ENCODE results near the gene CSDE1.

Gene CSDE1

DNA sequence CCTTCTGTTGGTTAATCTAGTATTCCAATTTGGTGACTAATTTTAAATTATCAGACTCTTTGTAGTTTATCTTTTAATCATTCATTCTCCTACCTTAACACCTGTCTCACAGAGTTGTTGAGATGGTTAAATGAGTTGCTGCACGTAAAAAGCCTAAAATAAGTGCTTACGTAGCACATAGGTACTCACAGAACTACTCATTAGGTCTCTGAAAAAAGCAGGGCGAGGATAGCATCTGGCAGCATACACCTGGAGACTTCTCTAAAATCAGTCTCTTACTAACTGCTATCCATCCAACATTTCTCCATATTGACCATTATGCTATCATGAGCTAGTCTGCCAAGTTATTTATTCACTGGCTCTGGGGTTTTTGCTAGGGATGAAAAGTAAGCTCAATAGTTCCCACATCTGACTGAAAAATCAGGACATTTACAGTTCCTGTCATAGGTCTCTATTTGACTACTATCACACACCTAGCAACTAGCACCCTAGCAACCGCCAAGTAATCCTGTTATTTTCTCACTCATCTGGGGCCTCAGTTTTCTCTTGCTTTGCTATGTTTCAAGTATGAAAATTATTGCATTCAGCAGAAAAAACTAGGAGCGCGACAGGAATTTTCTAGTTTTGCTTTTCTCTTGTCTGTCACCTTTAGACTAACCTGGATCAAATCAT, 11.2 kb downstream of the CSDE1 start:
- DNase-seq, result no peak

DNA sequence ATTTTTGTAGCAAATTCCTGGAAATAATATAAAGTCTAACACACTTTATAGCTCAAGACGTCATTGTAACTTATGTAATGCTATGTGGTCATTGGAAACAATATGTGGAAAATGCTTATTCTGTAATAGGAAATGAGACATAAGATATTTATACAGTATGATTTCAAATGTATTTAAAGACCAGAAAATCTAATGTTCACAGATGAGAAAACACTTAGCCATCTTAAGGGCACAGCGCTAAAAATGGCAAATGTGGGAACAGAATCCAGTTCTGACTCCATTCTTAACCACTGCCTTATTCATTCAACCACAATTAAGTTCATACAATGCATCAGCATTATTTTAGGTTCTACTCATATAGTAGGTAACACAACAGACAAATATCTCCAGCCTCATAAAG, 12.5 kb downstream of the CSDE1 start:
- peak in 2 of 3 donors; percentile 57 to 69 for DNase-seq

DNA sequence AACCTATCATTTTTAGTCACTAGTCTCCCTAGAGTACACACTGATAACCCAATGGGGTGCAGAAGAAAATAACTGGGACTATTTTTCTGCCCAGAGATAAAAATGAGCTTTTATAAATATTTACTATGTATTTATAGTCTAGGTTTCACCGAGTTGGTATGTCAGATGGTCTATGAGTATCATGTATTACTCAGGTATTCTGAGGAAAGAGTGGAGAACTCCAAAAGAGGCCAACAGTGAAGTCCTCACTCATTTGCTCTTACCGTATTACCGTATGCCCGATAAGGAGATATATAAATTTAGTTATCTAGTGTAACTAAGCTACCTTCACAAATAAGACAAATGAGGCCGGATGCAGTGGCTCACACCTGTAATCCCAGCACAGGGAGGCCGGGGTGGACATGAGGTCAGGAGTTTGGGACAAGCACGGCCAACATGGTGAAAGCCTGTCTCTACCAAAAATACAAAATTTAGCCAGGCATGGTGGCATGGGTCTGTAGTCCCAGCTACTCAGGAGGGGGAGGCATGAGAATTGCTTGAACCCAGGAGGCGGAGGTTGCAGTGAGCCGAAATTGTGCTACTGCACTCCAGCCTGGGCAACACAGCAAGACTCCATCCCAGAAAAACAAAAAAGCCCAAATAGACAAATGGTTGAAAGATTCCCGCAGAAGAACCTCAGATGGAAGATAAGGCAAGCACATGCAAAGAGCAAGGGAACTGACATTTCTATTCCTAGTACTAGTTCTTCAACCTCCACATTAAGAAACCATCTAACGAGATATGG, 15.6 kb downstream of the CSDE1 start:
- DNase-seq, result no peak

DNA sequence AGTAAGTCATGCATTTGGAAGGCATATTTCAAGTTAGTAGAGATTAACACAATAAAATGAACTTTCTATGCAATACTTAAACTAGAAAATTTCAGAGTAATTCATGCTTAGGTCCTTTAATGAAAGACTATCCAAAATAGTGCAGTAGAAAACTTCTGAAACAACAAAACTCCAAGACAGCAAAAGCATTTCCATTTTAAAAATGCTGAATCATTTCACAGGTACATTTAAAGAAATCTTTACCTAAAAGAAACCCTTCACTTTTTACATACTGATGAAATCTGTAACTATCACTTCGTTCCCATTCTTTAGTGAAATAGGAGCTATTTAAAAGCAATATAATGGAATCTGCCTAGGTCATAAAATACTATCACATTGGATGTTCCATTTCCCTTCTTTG, 17.5 kb downstream of the CSDE1 start:
- no peak for DNase-seq

DNA sequence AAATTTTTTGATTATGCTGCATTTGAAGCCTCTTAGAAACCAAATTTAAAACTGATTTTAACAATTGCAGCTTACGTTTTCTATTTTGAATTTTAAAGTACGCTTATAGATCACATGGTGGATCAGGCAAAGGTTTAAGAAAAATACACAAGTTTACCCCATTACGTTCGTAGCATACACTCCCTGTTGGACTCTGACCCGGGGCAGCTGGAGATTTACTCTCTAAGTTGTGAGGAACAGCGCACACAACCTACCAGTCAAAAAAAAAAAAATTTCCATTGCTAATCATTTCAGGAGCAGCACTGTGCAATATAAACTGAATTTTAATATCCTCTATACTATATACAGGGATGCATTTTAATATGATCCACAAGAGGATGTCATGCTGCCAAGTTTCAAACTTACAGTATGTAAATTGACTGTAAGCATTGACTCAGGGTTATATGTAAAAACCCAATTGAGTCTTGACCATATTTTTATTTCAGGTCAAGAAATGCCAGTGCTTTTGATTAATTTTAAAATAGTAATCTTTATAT, 20.4 kb downstream of the CSDE1 start:
- no peak for DNase-seq

DNA sequence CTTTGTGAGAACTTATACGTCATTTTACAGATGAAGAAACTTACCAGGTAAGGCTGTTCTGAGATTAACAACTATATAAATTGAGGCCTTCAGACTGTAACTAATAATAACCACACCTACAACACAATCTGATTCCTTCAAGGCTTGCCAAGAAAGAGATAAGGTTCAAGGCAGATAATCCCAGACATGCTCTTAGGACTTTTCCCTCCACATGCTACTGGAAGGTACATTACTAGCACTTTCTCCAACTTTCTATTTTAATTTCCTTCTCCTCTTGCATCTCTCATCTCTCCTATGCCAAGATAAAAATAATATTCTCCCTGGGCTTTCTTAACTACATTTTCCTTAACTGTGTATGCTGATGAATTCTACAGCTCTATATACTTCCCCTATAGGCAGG, 22.3 kb downstream of the CSDE1 start:
- no peak for DNase-seq

DNA sequence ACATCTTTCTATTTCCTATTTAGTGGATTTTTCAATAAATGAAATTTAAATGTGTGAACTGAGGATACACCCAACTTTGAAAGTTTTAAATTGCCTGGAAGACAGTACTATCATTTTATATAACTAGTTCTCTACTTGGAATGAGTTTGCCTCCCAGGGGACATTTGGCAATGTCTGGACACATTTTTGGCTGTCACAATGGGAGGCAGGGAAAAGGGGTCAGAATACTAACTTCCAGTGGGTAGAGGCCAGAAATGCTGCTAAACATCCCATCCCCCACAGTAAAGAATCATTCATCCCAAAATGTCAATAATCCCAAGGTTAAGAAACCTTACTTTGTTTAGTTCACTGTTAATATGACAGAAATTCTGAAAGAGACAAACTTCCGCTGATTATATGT, 28.0 kb downstream of the CSDE1 start:
- no peak for DNase-seq

DNA sequence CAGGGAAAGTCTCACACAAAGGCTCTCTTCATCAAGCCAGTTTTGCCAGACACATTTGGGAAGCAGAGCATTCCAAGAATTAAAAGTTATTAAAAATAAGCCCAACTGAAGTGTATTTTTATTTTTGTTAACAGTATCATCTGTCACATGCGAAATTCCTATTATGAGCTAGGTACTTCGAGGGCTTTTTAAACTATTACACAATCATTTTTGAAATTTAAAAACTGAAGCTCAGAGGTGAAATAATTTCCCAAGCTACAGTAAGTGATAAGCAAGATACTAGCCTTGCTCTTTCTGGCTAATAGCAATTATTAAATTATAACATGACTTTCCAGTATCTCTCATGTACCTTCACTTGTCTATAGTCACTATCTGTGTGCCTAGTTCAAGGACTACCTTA, 29.2 kb downstream of the CSDE1 start:
- DNase-seq, result no peak

DNA sequence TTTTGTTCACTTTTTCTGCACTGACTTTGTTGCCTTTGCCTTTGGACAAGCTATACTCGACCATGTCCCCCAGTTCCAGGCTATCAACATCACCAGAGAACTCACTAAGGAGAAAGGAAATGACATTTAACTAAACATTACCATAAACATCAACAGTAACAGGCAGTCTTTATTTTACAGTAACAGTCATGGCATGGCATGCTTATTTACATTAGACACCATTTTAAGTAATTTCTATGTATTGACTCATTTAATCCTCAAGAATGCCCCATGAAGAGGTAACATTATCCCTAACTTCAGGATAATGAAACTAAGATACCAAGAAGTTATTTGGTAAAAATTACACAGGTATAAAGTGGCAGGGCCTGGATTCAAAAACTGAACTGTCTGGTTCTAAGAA, 32.6 kb downstream of the CSDE1 start:
- DNase-seq, result no peak

DNA sequence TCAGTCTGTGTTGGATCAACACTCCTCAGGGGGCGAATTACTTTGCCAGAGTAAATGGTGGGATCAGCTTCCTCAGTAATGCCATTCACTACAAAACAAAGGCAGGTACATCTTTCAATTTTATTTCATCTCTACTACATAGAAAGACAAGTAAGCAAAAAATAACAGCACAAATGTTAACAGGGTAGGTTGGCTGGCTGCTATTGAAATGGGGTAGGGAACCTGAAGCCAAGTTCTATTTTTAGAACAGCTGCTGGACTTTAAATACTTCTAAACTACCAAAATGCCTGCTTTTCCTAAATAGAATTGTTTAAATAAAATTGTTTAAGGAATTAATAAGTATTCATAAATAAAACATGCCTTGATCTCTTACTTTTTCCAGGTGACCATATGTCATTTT, 33.9 kb downstream of the CSDE1 start:
- no peak for DNase-seq

DNA sequence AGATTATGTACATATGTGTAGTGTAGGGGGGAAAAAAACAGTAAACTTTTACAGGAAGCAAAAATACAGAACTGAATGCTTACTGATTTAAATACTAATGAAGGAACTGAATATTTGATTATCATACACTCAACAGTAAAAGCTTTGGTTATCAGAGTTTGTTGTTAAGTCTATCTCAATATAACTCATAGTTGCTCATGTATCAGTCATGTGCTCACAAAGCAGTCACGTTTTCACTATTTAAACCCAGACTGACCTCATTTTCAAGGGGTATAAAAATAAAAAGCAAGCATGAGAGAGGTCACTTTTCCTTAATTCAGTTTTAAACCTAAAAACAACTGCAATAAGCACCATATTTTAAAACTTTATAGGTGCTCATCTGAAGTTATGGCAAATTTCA, 34.3 kb downstream of the CSDE1 start:
- DNase-seq, result no peak

DNA sequence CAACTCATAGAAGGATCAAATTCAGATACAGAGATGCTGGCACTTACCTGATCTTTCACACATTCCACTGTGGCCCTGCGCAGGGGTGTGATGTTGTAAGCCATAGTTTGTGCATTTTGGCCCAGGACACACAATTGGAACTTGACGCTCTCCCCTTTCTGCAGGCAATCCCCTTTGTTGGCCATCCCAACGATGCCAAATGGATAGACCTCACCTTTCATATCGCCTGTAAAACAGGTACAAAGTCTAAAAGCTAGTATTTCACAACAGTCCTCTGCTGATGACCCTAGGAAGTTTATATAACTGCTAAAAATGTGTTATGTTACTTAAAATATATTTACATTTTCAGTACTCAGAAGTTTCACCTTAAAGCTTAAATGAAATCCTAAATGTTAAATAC, 37.3 kb downstream of the CSDE1 start:
- DNase-seq, result no peak

DNA sequence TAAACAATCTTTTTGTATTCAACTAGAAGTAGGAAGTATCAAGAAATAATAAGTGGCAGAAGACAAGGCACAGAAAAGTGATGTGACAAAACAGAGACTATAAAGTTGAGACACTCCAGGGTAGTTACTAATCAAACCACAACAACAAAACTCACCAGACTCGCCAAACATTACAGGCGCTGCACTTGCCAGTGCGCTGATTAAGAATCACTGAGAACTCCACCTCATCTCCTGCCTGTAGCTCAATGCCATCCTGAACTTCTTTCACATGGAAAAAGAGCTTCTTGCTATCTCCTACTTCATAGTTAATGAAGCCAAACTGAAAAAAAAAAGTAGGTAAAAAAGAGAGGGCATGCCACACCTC, 38.4 kb downstream of the CSDE1 start:
- DNase-seq, result no peak

DNA sequence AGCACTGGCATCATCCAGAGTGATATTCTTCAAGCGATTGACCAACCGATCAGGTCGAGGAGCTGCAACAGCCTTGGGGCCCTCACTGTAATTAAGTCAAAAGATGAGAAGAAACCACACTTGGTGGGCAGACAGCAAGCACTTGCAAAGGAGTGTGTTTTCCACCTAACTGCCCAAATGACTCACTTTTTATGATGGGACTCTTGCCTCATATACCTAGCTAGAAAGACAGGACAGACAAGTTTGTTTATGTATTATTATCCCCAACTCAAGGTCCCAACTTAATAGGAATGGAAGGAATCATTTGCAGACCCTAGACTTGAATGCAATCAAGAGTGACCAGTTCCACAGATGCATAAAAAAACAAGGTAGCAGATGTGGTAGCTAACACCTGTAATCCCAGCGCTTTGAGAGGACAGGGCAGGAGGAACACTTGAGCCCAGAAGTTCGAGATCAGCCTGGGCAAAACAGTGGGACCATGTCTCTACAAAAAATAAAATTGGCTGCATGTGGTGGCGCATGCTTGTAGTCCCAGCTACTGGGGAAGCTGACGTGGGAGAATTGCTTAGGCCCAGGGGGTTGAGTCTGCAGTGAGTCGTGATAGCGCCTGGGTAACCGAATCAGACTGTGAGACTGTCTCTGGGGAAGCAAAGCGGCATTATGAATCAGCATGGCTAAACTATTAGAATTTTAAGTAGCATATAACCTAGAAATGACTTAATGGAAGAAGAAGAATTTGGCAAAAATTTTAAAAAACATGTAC, 38.9 kb downstream of the CSDE1 start:
- peak; percentile 10 to 37 (median 21) for DNase-seq

DNA sequence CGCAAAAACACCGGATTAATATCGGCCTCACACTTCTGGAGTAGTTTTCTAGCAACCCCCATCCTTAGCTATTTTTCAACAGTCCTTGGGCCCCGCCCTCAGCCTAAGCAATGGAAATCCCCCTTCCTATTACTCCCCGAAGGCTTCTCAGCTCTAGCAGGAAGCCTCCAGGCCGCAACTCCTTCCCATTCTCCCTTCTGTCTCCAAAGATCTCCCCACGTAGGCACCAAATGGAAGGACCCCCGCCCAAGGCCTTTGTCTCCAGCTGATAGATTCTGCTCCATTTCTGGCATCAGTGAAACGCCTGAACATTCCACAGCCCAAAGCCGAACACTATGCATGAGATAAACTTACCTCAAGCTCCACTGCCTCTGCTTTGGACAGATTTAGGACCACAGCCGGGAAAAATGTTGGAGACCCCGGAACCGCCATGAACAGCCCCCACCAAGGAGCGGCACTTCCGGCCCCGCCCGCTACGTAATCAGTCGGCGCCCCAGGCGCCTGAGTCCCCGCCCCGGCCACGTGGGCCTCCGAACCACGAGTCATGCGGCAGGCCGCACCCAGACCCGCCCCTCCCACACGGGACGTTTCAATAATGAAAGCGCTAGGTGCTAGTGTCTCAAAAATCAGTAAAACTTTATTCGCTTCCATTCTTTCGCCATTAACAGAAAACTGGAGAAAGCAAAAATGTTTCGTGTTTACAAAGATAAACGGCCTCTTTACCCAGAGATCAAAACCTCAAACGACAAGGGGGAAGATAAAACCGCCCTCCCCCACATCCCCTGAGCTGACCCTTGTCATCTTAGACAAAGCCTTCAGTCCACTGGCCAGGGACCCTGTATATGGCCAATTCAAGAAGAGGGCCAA, 41.2 kb downstream of the CSDE1 start, which contains the start of gene NRAS:
TSS of gene NRAS (minus strand) at position 468 of the 867 bp plus-strand sequence. CDS start 611 bp downstream, outside the sequence.
- peak; percentile 97 to 99 (median 98) for DNase-seq

DNA sequence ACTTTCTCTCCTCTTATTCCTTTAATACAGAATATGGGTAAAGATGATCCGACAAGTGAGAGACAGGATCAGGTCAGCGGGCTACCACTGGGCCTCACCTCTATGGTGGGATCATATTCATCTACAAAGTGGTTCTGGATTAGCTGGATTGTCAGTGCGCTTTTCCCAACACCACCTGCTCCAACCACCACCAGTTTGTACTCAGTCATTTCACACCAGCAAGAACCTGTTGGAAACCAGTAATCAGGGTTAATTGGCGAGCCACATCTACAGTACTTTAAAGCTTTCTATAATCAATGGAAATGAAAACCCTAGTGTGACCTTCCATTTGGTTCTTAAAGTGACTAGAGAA, 41.9 kb downstream of the CSDE1 start:
- DNase-seq, result no peak

DNA sequence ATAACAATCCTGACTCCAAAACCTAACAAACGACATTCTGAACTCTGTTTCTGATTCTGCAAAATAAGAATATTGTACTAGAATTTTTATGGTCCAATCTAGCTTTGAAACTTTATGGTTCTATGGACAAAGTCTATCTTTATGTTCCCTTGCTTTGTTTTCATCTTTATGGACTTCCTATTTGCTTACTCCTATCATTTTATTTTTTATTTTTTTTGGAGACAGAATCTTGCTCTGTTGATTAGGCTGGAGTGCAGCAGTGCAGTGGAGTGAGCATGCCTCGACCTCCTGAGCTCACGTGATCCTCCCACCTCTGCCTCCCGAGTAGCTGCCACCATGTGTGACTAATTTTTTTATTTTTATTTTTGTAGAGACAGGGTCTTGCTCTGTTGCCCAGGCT, 44.8 kb downstream of the CSDE1 start:
- DNase-seq, result no peak

DNA sequence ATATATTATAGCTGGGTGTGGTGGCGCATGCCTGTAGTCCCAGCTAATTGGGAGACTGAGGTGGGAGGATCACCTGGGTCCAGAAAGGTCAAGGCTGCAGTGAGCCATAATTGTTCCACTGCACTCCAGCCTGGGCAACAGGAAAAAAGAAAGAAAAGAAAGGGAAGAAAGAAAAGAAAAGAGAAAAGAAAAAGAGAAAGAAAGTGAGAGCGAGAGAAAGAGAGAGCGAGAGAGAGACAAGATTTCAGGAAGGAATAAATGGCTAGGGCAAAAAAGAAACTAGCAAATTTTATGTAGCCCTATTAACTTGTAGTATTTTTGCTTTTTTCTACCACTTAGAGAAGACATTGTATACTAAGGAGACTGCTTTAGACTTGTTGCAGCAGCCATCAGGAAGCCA, 47.4 kb downstream of the CSDE1 start:
- DNase-seq, result no peak

DNA sequence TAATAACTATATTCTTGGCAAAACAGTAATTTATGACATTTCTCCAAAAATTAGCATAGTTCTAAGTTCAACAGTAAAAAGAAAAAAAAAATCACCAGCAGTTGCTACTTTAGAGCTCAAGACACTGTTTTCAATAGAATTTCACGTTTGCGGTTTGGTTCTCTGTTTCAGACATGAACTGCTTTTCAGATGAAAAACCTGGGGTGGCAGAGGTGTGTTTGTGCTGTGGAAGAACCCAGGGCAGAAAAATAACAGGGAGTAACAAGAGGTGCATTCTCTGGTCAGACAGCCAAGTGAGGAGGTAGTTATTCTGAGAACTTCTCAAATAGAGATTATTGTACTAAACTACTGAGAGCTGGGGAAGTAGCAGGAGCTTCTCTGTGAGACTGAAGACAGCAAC, 50.2 kb downstream of the CSDE1 start:
- DNase-seq, result no peak

DNA sequence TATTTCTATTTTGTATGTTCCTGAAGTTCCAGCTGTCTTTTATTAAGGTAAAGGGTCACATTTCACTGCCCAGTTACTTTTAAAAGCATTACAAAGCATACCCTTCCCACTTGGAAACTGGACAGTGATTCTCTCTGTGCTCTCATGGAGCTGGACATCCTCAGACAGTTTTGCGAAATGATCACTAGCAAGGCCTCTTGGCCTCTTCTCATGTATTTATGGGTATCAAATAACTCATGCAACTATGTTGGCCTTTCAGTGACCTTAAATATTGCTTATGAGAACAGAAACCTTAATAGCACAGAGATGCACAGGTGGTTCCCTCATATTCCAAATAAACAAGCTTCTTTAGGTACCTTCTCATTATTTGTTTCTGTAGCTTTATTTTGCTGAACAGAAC, 54.5 kb downstream of the CSDE1 start:
- DNase-seq, result no peak

DNA sequence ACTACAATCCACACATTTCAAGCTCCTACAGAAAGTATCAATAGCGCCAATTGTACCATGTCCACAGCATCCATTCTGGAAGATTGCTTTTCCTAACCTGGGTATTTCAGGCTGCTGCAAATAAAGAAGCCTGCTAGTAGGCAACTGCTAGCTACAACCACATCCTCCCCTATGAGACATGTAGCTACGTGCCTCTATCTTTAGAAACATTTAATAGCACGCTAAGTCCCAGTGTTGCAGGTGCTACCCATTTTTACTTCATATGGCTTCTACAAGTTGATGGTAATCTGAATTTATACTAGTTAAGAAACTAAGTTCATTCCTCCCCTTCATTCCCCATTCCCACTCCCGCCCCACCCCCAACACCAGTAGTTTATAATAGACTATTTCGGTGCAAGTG, 55.0 kb downstream of the CSDE1 start:
- no peak for DNase-seq

DNA sequence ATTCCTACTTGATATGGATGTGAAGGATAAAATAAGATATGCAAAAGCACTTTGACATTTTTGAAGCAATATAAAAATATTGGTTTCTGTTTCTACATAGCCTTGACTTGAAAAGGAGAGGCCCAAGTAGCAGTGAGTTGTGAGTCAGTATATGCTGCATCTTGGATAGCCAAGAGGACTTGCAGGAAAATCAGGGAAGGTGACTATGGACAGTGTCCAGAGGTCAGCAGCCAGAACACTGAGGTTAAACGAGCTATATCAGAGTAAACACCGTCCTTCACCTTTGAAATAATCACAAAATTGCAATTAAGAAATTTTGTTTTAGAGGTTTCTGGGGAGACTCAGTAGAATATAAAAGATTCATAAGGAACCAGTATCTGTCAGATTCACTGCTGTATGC, 55.9 kb downstream of the CSDE1 start:
- DNase-seq, result no peak
